Activated naive CD4-positive, alpha-beta T cell treated with anti-CD3 and anti-CD28 coated beads, Interleukin-2, amount 50 U/mL, for 24 hours (primary cell): ENCODE data around the gene DIDO1.

ENCODE experiments used
- H3K27ac Mint-ChIP-seq: one replicate; pipeline ENCODE4 v1.8.0; 2021; ENCODE audit warnings: mild to moderate bottlenecking, mixed read lengths
- H3K27me3 Mint-ChIP-seq: one replicate; pipeline ENCODE4 v1.8.0; 2021; ENCODE audit warnings: mixed read lengths
- H3K36me3 Mint-ChIP-seq: one replicate; pipeline ENCODE4 v1.8.0; 2021; ENCODE audit warnings: mixed read lengths
- H3K4me1 Mint-ChIP-seq: one replicate; pipeline ENCODE4 v1.8.0; 2021; ENCODE audit warnings: mixed read lengths
- H3K4me3 Mint-ChIP-seq: one replicate; pipeline ENCODE4 v1.8.0; 2021; ENCODE audit warnings: mild to moderate bottlenecking, mixed read lengths
- H3K9me3 Mint-ChIP-seq: one replicate; pipeline ENCODE4 v1.8.0; 2021; ENCODE audit warnings: mixed read lengths

The DIDO1 gene

GRCh38 chr20:62845416-62846160 lies 80.7 kb downstream of the DIDO1 start:
- Mint-ChIP-seq H3K36me3 (peaks cover 3% of the 10 kb centered on the region), H3K9me3 (no peaks in the 10 kb centered on the region)

GRCh38 chr20:62844182-62844581 lies 82.1 kb downstream of the DIDO1 start:
- H3K36me3 Mint-ChIP-seq: peaks cover 2% of the 10 kb centered on the region
- H3K4me3 Mint-ChIP-seq: no peak overlapping the region
- H3K27me3 Mint-ChIP-seq: no peaks in the 10 kb centered on the region

More at GRCh38 chr20:62845416-62846160, 80.7 kb downstream of the DIDO1 start:
- Mint-ChIP-seq H3K27me3 (no peaks in the 10 kb centered on the region), H3K27ac (no peak overlapping the region), H3K4me1 (no peaks in the 10 kb centered on the region), H3K4me3 (no peak overlapping the region)

GRCh38 chr20:62843656-62844055 lies 82.6 kb downstream of the DIDO1 start:
- no peaks in the 10 kb centered on the region for H3K9me3 Mint-ChIP-seq
- H3K36me3 Mint-ChIP-seq: peaks cover 2% of the 10 kb centered on the region
- no peak overlapping the region for H3K4me3 Mint-ChIP-seq

More at GRCh38 chr20:62844182-62844581, 82.1 kb downstream of the DIDO1 start:
- Mint-ChIP-seq H3K9me3 (no peaks in the 10 kb centered on the region), H3K4me1 (no peaks in the 10 kb centered on the region), H3K27ac (no peak overlapping the region)

GRCh38 chr20:62841705-62842212 lies 84.5 kb downstream of the DIDO1 start:
- Mint-ChIP-seq H3K36me3 (peaks cover 2% of the 10 kb centered on the region), H3K4me3 (no peak overlapping the region), H3K4me1 (no peaks in the 10 kb centered on the region), H3K9me3 (no peaks in the 10 kb centered on the region), H3K27ac (no peak overlapping the region), H3K27me3 (no peaks in the 10 kb centered on the region)

More at GRCh38 chr20:62843656-62844055, 82.6 kb downstream of the DIDO1 start:
- Mint-ChIP-seq H3K4me1 (no peaks in the 10 kb centered on the region), H3K27me3 (no peaks in the 10 kb centered on the region), H3K27ac (no peak overlapping the region)

GRCh38 chr20:62840244-62841197 lies 85.8 kb downstream of the DIDO1 start:
- no peak overlapping the region for H3K27ac Mint-ChIP-seq
- H3K4me1 Mint-ChIP-seq: no peaks in the 10 kb centered on the region
- peaks cover 2% of the 10 kb centered on the region for H3K36me3 Mint-ChIP-seq
- no peaks in the 10 kb centered on the region for H3K9me3 Mint-ChIP-seq
- no peaks in the 10 kb centered on the region for H3K27me3 Mint-ChIP-seq
- H3K4me3 Mint-ChIP-seq: no peak overlapping the region

GRCh38 chr20:62839816-62840215 lies 86.5 kb downstream of the DIDO1 start:
- Mint-ChIP-seq H3K4me1 (no peaks in the 10 kb centered on the region), H3K27ac (no peak overlapping the region), H3K36me3 (peaks cover 2% of the 10 kb centered on the region), H3K27me3 (no peaks in the 10 kb centered on the region), H3K9me3 (no peaks in the 10 kb centered on the region), H3K4me3 (no peak overlapping the region)

- H3K4me3 Mint-ChIP-seq: no peak overlapping the region
Measured at GRCh38 chr20:62839261-62839660, 87.0 kb downstream of the DIDO1 start.

GRCh38 chr20:62838128-62838891 lies 88.0 kb downstream of the DIDO1 start:
- Mint-ChIP-seq H3K4me3 (no peak overlapping the region), H3K27me3 (no peaks in the 10 kb centered on the region), H3K4me1 (no peaks in the 10 kb centered on the region), H3K9me3 (no peaks in the 10 kb centered on the region), H3K27ac (no peak overlapping the region), H3K36me3 (no peaks in the 10 kb centered on the region)

More at GRCh38 chr20:62839261-62839660, 87.0 kb downstream of the DIDO1 start:
- Mint-ChIP-seq H3K36me3 (peaks cover 2% of the 10 kb centered on the region), H3K4me1 (no peaks in the 10 kb centered on the region), H3K27ac (no peak overlapping the region), H3K9me3 (no peaks in the 10 kb centered on the region), H3K27me3 (no peaks in the 10 kb centered on the region)

- Mint-ChIP-seq H3K27ac (no peak overlapping the region), H3K27me3 (no peaks in the 10 kb centered on the region), H3K4me3 (no peak overlapping the region), H3K4me1 (no peaks in the 10 kb centered on the region), H3K9me3 (no peaks in the 10 kb centered on the region), H3K36me3 (no peaks in the 10 kb centered on the region)
Measured at GRCh38 chr20:62837790-62838127, 88.5 kb downstream of the DIDO1 start.

GRCh38 chr20:62836967-62837490 lies 89.3 kb downstream of the DIDO1 start:
- H3K27ac Mint-ChIP-seq: no peak overlapping the region
- H3K9me3 Mint-ChIP-seq: no peaks in the 10 kb centered on the region
- no peaks in the 10 kb centered on the region for H3K4me1 Mint-ChIP-seq
- H3K4me3 Mint-ChIP-seq: no peak overlapping the region
- H3K27me3 Mint-ChIP-seq: no peaks in the 10 kb centered on the region
- no peaks in the 10 kb centered on the region for H3K36me3 Mint-ChIP-seq

GRCh38 chr20:62835931-62836861 lies 90.1 kb downstream of the DIDO1 start:
- H3K27me3 Mint-ChIP-seq: no peaks in the 10 kb centered on the region
- H3K4me1 Mint-ChIP-seq: peaks cover 3% of the 10 kb centered on the region
- H3K4me3 Mint-ChIP-seq: no peak overlapping the region
- H3K36me3 Mint-ChIP-seq: no peaks in the 10 kb centered on the region
- H3K27ac Mint-ChIP-seq: no peak overlapping the region
- no peaks in the 10 kb centered on the region for H3K9me3 Mint-ChIP-seq

- Mint-ChIP-seq H3K27me3 (no peaks in the 10 kb centered on the region), H3K4me1 (peaks cover 3% of the 10 kb centered on the region), H3K27ac (no peak overlapping the region), H3K9me3 (no peaks in the 10 kb centered on the region), H3K4me3 (no peak overlapping the region), H3K36me3 (no peaks in the 10 kb centered on the region)
Measured at GRCh38 chr20:62834967-62835730, 91.2 kb downstream of the DIDO1 start.

- peaks cover 3% of the 10 kb centered on the region for H3K4me1 Mint-ChIP-seq
- H3K4me3 Mint-ChIP-seq: no peak overlapping the region
- H3K36me3 Mint-ChIP-seq: no peaks in the 10 kb centered on the region
- H3K9me3 Mint-ChIP-seq: no peaks in the 10 kb centered on the region
- no peak overlapping the region for H3K27ac Mint-ChIP-seq
- H3K27me3 Mint-ChIP-seq: no peaks in the 10 kb centered on the region
Measured at GRCh38 chr20:62832951-62833391, 93.3 kb downstream of the DIDO1 start.
